NCI-H2029 treated with DMSO at 0.1 percent for 48 hours (cell line): ENCODE results near the gene SPDYE5.

ENCODE experiments used
- DNase-seq: peaks from one replicate; lab custom pipeline; 2025; lab: John Stamatoyannopoulos, UW

SPDYE5 gene

GRCh38 chr7:75537731-75538130 is 45.6 kb downstream of the SPDYE5 start:
- no peak for DNase-seq

GRCh38 chr7:75546237-75547015 is 54.3 kb downstream of the SPDYE5 start:
- DNase-seq = no peak
